GM23248 (cell line): ENCODE results near the gene FKBP1B.

Source experiments
- EZH2 ChIP-seq: fragments of 200-600 bp; sonication (generic); IDR thresholded peaks from 2 replicates; pipeline ENCODE4 v1.6.1; 2018; ENCODE audit warnings: antibody characterized with exemption, mild to moderate bottlenecking; ENCODE audit not compliant: insufficient read depth, poor library complexity, severe bottlenecking
- EZH2phosphoT487 ChIP-seq: fragments of 200-600 bp; sonication (generic); IDR thresholded peaks from 2 replicates; pipeline ENCODE4 v1.6.1; 2018; ENCODE audit warnings: antibody characterized with exemption, moderate library complexity, mild to moderate bottlenecking, low read depth; ENCODE audit not compliant: insufficient read depth

DNA sequence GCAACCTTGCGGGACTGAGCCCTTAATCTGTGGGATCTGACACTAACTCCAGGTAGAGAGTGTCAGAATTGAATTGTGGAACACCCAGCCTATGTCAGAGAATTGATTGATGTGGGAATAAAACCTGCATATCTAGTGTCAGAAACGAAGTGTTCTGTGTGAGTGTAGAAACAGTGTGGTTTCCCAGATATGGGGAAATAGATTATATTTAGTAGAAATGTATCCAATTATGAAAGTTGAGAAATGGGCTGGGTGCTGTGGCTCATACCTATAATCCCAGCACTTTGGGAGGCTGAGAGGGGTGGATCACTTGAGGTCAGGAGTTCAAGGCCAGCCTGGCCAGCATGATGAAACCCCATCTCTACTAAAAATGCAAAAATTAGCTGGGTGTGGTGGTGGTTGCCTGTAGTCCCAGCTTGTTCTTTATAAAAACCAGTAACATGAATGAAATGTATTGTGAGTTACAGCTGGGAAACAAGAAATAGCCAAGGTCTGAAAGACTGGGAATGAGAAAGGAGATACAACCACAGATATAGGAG is 39.3 kb downstream of the FKBP1B start:
- no peak for TF ChIP-seq EZH2
- TF ChIP-seq EZH2phosphoT487: no peak
